Ishikawa (cell line): ENCODE results near the gene ANOS1.

Experiments used
- CEBPB ChIP-seq: IDR thresholded peaks from 2 replicates; pipeline ENCODE4 v1.6.1; 2012
- CREB1 ChIP-seq: IDR thresholded peaks from 2 replicates; pipeline ENCODE4 v1.6.1; 2012; ENCODE audit warnings: low read depth
- EGR1 ChIP-seq: IDR thresholded peaks from 2 replicates; pipeline ENCODE4 v1.6.1; 2012
- EP300 ChIP-seq: IDR thresholded peaks from 2 replicates; pipeline ENCODE4 v1.6.1; 2012; ENCODE audit warnings: borderline replicate concordance
- FOXM1 ChIP-seq: IDR thresholded peaks from 2 replicates; pipeline ENCODE4 v1.6.1; 2012; ENCODE audit warnings: low read depth, borderline replicate concordance
- NFIC ChIP-seq: IDR thresholded peaks from 2 replicates; pipeline ENCODE4 v1.6.1; 2012
- RAD21 ChIP-seq: IDR thresholded peaks from 2 replicates; pipeline ENCODE4 v1.6.1; 2012; ENCODE audit warnings: low read depth
- TAF1 ChIP-seq: IDR thresholded peaks from 2 replicates; pipeline ENCODE4 v1.6.1; 2012; ENCODE audit warnings: low read depth, mild to moderate bottlenecking
- TCF12 ChIP-seq: IDR thresholded peaks from 2 replicates; pipeline ENCODE4 v1.6.1; 2012; ENCODE audit warnings: low read depth
- TEAD4 ChIP-seq: IDR thresholded peaks from 2 replicates; pipeline ENCODE4 v1.6.1; 2012
- YY1 ChIP-seq: IDR thresholded peaks from 2 replicates; pipeline ENCODE4 v1.6.1; 2012; ENCODE audit warnings: low read depth
- ZBTB7A ChIP-seq: IDR thresholded peaks from 2 replicates; pipeline ENCODE4 v1.6.1; 2012; ENCODE audit warnings: low read depth
- TF ChIP-seq, protein P1 (sequence below): IDR thresholded peaks from 2 replicates; pipeline ENCODE4 v1.6.1; 2012
- TF ChIP-seq, protein P2 (sequence below): IDR thresholded peaks from 2 replicates; pipeline ENCODE4 v1.6.1; 2012
- TF ChIP-seq, protein P3 (sequence below): IDR thresholded peaks from 2 replicates; pipeline ENCODE4 v1.6.1; 2012; ENCODE audit warnings: low read depth, mild to moderate bottlenecking

The ANOS1 gene

DNA sequence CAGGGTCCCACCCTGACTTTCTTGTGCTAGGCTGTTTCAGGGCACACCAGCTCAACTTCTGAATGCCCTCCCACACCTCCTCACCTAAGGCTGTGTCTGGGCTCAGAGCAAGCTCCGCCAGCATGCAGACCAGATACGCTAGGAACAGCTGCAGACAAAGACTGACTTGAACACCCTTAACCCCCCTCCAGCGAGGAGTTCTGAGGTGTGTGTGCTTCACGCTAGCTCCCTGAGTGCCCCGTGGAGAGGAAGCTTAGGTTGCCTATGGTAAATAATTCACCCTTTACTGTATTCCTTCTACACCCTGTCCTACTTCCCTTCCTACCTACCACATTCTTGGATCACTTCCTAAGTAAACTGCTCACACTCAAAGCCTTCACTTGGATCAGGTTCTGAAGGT, 152.3 kb downstream of the ANOS1 start:
- TF ChIP-seq, protein P1, sequence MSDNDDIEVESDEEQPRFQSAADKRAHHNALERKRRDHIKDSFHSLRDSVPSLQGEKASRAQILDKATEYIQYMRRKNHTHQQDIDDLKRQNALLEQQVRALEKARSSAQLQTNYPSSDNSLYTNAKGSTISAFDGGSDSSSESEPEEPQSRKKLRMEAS, result no peak

DNA sequence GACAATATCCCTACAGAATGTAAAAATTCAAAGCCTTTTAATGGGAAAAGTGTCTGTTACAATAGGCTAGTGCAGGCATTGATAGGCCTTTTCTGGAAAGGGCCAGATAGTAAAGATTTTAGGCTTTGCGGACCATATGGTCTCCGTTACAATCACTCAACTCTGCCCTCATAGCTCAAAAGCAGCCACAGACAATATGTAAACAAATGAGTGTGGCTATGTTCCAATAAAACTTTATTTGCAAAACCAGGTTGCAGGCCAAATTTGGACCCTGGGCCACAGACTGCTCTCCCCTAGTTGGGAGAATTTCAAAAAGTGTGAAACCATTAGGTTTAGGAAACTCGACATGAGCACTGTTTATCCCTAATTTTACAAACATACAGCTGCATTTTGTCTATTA, 155.1 kb downstream of the ANOS1 start:
- TF ChIP-seq, protein P2, sequence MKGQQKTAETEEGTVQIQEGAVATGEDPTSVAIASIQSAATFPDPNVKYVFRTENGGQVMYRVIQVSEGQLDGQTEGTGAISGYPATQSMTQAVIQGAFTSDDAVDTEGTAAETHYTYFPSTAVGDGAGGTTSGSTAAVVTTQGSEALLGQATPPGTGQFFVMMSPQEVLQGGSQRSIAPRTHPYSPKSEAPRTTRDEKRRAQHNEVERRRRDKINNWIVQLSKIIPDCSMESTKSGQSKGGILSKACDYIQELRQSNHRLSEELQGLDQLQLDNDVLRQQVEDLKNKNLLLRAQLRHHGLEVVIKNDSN, result no peak
- TF ChIP-seq FOXM1, result no peak
- no peak for TF ChIP-seq EP300
- TF ChIP-seq YY1, result no peak
- no peak for TF ChIP-seq RAD21
- TF ChIP-seq TCF12, result no peak
- no peak for TF ChIP-seq TEAD4
- no peak for TF ChIP-seq NFIC
- TF ChIP-seq TAF1, result no peak
- TF ChIP-seq, protein P3, sequence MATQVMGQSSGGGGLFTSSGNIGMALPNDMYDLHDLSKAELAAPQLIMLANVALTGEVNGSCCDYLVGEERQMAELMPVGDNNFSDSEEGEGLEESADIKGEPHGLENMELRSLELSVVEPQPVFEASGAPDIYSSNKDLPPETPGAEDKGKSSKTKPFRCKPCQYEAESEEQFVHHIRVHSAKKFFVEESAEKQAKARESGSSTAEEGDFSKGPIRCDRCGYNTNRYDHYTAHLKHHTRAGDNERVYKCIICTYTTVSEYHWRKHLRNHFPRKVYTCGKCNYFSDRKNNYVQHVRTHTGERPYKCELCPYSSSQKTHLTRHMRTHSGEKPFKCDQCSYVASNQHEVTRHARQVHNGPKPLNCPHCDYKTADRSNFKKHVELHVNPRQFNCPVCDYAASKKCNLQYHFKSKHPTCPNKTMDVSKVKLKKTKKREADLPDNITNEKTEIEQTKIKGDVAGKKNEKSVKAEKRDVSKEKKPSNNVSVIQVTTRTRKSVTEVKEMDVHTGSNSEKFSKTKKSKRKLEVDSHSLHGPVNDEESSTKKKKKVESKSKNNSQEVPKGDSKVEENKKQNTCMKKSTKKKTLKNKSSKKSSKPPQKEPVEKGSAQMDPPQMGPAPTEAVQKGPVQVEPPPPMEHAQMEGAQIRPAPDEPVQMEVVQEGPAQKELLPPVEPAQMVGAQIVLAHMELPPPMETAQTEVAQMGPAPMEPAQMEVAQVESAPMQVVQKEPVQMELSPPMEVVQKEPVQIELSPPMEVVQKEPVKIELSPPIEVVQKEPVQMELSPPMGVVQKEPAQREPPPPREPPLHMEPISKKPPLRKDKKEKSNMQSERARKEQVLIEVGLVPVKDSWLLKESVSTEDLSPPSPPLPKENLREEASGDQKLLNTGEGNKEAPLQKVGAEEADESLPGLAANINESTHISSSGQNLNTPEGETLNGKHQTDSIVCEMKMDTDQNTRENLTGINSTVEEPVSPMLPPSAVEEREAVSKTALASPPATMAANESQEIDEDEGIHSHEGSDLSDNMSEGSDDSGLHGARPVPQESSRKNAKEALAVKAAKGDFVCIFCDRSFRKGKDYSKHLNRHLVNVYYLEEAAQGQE, result no peak
- TF ChIP-seq ZBTB7A, result no peak
- TF ChIP-seq, protein P1, result no peak
- no peak for TF ChIP-seq CREB1

DNA sequence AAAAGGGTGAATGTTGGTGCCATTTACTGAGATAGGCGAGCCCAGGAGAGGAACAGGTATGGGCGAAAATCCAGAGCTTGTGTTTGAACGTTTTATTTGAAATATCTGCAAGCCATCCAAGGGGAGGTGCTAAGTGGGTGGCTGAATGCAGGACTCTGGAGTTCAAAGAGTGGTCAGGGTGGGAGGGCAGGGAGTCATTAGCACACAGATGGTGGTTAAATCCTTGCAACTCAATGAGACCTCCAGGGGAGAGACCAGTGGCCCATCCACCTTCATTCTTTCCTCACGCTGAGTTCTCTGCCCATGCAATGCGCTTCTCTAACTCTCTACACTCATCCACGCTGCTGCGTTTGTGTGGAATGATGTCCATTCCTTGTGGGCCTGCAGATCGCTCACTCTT, 166.2 kb downstream of the ANOS1 start:
- TF ChIP-seq FOXM1, result no peak
- no peak for TF ChIP-seq CEBPB
- TF ChIP-seq, protein P2, result no peak
- TF ChIP-seq NFIC, result no peak
- TF ChIP-seq YY1, result no peak
- TF ChIP-seq ZBTB7A, result no peak
- no peak for TF ChIP-seq TEAD4
- TF ChIP-seq CREB1, result no peak
- no peak for TF ChIP-seq EGR1
- no peak for TF ChIP-seq TAF1
- TF ChIP-seq, protein P3, result no peak
- TF ChIP-seq, protein P1, result no peak
- no peak for TF ChIP-seq TCF12
- TF ChIP-seq RAD21, result no peak
- no peak for TF ChIP-seq EP300

DNA sequence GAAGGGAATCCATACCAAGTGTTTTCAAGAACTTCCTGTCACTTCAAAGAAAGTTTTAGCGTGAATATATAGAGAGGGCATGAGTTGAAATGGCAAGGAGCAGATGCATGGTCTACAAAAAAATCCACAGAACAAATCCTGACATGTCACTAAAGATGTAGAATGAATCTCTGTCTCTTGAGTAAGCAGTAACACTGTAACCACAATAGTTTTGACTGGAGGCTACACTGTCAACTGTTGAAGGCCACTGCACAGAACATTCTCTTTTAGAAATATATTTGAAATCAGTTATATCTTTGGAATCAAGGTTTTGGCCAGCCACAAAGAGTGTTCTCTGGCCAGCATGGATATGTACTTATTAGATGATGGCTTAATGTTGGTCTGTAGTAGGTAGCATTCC, 183.5 kb downstream of the ANOS1 start:
- TF ChIP-seq, protein P1, result no peak

DNA sequence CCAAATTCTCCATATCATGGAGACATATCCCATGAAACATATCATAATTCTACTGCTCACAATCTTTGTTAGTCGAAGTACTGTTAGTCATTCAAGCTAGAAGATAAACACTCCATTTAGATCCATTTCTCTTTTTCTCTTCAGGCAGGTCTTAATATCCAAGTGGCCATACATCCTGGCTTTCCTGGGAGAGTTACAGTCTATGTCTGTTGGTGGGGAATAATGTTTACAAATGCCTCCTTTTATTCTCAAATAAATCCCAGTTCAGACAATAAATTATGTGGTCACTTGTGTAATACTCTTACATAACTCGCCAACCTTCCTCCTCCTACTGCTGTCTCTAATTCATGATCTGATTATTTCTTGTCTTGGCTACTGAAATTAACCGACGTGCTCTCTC, 185.2 kb downstream of the ANOS1 start:
- TF ChIP-seq EGR1 (no peak), ZBTB7A (no peak), TAF1 (no peak), CREB1 (no peak), TCF12 (no peak), TEAD4 (no peak), EP300 (no peak), YY1 (no peak)
- TF ChIP-seq, protein P1, result no peak
- TF ChIP-seq, protein P2, result no peak

DNA sequence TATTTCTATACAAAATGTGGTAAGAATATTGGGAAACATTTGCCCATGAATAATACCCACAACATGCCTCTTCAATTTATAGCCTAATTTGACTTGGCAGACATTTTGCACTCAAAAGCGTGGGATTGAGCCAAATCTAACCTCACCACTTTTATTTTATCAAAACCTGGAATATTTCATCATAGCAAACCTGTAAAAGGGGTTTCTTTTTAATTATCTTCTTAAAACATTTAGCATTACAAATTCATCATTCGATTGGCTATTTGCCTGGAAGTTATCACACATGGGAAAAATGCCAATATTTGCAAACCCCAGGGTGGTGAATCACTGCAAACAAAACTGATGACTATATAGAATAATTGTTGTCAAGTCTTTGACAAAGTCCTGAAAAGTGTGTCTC, 211.1 kb downstream of the ANOS1 start:
- no peak for TF ChIP-seq NFIC
- TF ChIP-seq TEAD4, result no peak
- no peak for TF ChIP-seq EP300
- TF ChIP-seq FOXM1, result no peak
- TF ChIP-seq, protein P3, result no peak
- no peak for TF ChIP-seq CREB1
- no peak for TF ChIP-seq EGR1
- no peak for TF ChIP-seq RAD21
- TF ChIP-seq, protein P2, result no peak
- no peak for TF ChIP-seq TAF1
- no peak for TF ChIP-seq CEBPB
- TF ChIP-seq, protein P1, result no peak
- no peak for TF ChIP-seq ZBTB7A
- TF ChIP-seq TCF12, result no peak
- no peak for TF ChIP-seq YY1
